Body of pancreas (tissue), 4 donors: ENCODE data around the gene MET.

Experiments used
- POLR2A ChIP-seq, 3 donors: fragments of 450-650 bp; IDR thresholded peaks; one replicate each; pipeline ENCODE4 v1.6.1; 2016; ENCODE audit warnings: antibody characterized with exemption in 3 of 3, mild to moderate bottlenecking in 2 of 3
- TF ChIP-seq, protein P1 (sequence below), 7 experiments: fragments of 450-650 bp in 4 of 7; fragments of 200-600 bp in 3 of 7; sonication (generic) in 3 of 7; IDR thresholded peaks; one replicate each; pipeline ENCODE4 v1.5.1; 2016 to 2019; ENCODE audit warnings: antibody characterized with exemption in 7 of 7

DNA sequence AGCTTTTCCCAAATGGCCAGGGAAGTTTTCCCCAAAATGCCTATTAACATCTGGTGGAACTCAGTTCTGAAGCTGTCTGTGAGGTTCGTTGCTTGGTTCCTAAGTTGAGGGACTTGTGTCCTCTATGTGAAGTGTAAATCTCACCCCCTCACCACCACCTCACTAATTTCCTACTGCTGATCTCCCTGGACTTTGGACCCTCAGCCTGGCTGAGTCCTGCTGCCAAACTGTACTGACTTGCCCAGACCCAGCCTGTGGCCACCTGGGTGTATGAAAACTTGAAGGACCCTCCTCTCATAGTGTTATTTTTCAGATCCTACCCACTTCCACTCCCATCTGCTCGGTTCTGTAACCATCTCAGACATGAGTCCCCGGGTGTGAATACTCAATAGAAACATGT is 94.9 kb downstream of the MET start:
- TF ChIP-seq POLR2A (IDR thresholded peaks at IDR 0.05): no peak
- TF ChIP-seq, protein P1, sequence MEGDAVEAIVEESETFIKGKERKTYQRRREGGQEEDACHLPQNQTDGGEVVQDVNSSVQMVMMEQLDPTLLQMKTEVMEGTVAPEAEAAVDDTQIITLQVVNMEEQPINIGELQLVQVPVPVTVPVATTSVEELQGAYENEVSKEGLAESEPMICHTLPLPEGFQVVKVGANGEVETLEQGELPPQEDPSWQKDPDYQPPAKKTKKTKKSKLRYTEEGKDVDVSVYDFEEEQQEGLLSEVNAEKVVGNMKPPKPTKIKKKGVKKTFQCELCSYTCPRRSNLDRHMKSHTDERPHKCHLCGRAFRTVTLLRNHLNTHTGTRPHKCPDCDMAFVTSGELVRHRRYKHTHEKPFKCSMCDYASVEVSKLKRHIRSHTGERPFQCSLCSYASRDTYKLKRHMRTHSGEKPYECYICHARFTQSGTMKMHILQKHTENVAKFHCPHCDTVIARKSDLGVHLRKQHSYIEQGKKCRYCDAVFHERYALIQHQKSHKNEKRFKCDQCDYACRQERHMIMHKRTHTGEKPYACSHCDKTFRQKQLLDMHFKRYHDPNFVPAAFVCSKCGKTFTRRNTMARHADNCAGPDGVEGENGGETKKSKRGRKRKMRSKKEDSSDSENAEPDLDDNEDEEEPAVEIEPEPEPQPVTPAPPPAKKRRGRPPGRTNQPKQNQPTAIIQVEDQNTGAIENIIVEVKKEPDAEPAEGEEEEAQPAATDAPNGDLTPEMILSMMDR (IDR thresholded peaks at IDR 0.05): no peak
